Germinal center (tissue), 1 donor: ENCODE data around the gene RELA.
A peak's percentile ranks its signal among the peaks of the same experiment; 100 is the strongest.

Source experiments
- DNase-seq: peaks from one replicate; pipeline ENCODE4 v3.0.0; 2012; ENCODE audit warnings: mixed read lengths, low spot score

RELA gene

GRCh38 chr11:65613091-65613928, 49.4 kb downstream of the RELA start:
- peak; percentile 38 for DNase-seq

DNA sequence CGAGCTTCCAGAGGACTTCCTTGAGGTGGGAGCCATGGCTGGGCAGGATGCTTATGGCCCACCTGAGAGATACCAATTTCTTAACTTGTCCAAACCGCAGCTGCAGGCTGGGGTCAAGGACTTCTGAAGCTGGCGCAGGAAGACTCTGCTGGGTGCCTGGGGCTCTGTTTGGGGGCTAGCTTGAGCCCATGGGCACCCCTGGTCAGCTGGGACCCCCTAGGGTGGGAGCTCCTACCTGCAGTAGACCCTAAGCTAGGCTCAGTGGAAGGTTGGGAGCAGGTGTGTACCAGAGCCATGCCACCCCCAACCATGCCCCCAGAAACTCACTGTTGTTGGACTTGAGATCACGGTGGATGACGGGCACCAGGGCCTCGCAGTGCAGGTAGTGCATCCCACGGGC, 50.0 kb downstream of the RELA start:
- no peak for DNase-seq

- no peak for DNase-seq
Measured at GRCh38 chr11:65611758-65612603, 50.7 kb downstream of the RELA start.

GRCh38 chr11:65611028-65611757, 51.5 kb downstream of the RELA start:
- DNase-seq: no peak

DNA sequence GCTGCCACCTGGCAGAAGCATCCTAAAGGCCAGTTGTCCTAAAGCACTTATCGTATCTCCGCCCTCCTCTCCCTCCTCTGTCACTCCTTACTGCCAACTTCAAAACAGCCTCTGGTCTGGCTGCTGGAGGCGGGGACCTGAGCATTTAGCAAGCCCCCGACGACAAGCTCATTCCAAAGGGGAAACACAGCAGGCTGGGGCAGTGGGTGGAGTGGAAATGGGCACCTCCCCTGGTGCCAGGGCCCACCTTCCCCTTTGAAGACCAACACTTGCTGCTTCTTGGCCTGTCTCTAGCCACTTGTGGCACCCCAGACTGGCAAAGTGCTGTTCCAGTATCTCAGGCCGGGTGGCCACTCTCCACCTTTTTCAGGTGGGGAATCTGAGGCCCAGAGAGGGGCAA, 52.3 kb downstream of the RELA start:
- DNase-seq: no peak

DNA sequence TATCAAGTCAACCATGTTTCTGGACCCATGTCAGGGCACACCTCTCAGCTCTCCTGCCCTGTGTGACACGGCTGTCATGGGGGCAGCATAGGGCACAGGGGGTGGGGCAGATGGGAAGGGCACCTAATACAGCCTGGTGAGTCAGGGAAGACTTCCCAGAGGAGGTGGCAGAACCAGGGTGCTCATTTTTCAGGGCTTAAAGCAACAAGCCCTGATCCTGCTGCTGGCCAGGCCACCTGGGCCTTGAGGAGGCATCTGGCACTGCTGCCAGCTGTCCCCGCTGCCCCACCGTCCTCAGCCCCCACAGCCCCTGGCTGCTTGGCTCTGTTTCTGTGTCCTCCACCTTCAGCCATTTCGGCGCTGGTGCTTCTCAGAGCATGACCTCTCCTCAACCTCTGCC, 53.1 kb downstream of the RELA start:
- DNase-seq: no peak

GRCh38 chr11:65609229-65609628, 53.5 kb downstream of the RELA start:
- DNase-seq: no peak

DNA sequence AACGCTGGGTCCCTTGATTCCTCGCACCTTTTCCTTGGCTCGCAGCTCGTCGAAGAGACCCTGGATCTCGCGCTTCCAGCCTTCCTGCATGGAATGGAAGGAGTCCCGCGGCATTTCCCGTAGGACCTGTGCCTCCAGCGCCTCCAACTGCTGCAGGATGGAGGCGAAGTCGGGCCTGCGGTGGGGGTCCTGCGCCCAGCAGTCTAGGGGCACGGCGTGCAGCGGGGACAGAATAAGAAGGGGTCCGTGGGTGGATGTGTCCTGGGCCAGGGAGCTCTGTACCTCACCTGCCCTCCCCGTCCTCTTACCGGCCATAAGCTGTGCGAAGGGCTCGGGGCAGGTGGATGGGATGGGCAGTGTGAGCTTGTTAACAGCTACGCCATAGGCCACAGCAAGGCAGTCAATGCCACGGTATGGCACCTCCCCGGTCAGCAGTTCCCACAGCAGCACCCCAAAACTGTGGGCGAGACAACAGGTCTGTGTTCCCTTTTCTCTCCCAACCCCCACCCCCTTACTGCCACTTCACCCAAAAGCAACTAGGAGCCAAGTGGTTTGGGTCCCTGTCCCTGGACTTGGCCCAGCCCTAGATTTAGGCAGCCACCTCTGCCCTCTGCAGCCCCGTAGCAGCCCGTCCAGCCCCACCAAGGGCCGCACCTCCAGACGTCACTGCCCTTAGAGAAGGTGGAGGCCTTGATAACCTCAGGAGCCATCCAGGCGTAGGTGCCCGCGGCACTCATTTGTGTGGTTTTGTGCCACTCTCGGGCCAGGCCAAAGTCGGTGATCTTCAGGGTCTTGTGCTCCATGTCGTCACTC, 54.9 kb downstream of the RELA start:
- no peak for DNase-seq

DNA sequence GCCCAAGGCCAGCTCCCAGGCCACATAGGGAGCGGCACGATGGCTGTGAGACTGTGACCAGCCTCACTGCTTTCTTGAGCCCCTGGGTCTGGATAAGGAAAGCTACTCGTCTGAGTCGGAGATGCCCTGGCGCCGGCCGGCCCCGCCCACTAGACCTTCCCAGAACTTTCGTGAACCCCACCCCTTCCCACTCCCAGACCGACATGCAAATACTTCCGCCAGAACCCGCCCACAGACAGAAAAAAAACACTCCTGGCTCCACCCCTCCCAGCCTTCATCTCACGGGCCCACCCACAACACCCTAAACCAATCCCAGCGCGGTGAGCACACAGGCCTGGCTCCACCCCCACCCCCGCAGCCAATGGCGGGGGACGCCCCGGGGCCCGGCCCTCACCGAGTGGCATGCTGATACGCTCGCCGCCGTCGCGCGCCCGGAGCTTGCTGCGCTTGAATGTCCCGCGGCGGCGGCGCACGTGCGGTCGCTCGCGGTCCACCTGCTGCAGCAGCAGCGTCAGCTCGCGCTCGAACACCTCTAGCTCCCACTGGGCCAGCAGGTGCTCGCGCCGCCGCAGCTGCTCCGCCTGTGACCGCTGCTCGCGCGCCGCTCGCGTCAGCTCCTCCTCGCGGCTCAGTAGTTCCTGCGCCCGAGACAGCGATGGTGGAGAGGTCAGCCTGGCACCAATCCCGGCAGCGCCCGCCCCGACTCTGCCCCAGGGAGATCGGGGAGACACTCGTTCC, 55.7 kb downstream of the RELA start:
- DNase-seq: no peak

DNA sequence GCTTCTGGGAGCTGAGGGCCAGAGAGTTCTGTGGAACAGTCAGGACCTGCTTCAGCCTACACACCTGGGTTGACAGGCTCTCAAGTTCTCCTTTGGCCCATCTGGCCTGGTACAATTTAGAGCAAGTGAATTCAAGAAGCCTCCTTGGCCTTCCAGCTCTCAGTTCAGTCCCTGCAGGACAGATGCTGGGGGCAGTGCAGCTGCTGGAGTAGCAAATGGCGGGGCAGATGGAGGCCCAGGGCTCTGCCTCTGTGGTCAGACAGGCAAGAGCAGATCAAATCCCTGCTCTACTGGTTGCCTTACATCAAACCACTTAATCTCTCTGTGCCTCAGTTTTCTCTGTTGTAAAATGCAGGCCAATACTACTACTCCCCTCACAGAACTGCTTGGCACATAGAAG, 58.5 kb downstream of the RELA start:
- no peak for DNase-seq
